Type B pancreatic cell (in vitro differentiated cells): ENCODE data around the gene VDR. TPM values are rescaled to one million over a fixed set of nuclear protein-coding genes. Genes with fewer than 3 reads are reported as not detected.

Source experiments
- DNase-seq: peaks from one replicate; pipeline ENCODE4 v3.0.0; 2021; ENCODE audit warnings: mixed read lengths; ENCODE audit not compliant: unreplicated experiment; ENCODE audit errors: extremely low spot score
- H3K27ac Mint-ChIP-seq: 2 replicates; pipeline ENCODE4 v1.8.0; 2021; ENCODE audit warnings: mild to moderate bottlenecking, mixed read lengths
- H3K27me3 Mint-ChIP-seq: 2 replicates; pipeline ENCODE4 v1.8.0; 2021; ENCODE audit warnings: mixed read lengths
- H3K36me3 Mint-ChIP-seq: 2 replicates; pipeline ENCODE4 v1.8.0; 2021; ENCODE audit warnings: mixed read lengths
- H3K4me1 Mint-ChIP-seq: one replicate; pipeline ENCODE4 v1.8.0; 2021; ENCODE audit warnings: mixed read lengths; ENCODE audit not compliant: unreplicated experiment
- H3K4me3 Mint-ChIP-seq: 2 replicates; pipeline ENCODE4 v1.8.0; 2021; ENCODE audit warnings: mild to moderate bottlenecking, mixed read lengths
- H3K9me3 Mint-ChIP-seq: 2 replicates; pipeline ENCODE4 v1.8.0; 2021; ENCODE audit warnings: mixed read lengths
- CTCF ChIP-seq: fragments of 200-600 bp; sonication (generic); conservative IDR thresholded peaks from 2 replicates; pipeline ENCODE4 v1.5.0; 2021; ENCODE audit warnings: antibody characterized with exemption, mild to moderate bottlenecking
- total RNA-seq: library from RNA; stranded (reverse); gene quantifications from 2 replicates; pipeline ENCODE4 v1.2.1, GENCODE V29; 2021; ENCODE audit warnings: low replicate concordance

Gene VDR
- total RNA-seq, 1 donor from 2014 or later: 0.77 TPM

DNA sequence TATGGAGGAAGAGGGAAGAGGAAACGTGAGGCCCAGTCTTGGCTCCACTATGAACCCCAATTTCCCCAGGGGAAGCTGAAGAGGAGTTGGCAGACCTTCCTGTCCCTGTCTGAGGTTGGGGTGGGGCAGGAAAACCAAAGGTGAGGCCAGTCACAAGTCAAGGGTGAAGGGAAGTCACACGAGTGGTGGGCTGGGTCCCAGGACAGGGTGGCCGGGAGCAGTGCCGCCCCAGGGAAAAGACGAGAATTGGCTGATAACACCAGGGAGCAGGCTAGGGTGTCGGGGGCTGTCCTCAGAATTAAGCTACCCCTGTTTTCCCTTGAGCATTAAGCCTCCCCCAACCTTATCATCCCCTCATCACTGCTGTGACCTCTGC lies 3.1 kb downstream of the VDR start:
- Mint-ChIP-seq H3K4me3 (peak overlapping the region; percentile 13), H3K36me3 (no peaks in the 10 kb centered on the region), H3K27me3 (peaks cover 69% of the 10 kb centered on the region), H3K4me1 (peaks cover 16% of the 10 kb centered on the region), H3K27ac (peak overlapping the region; percentile 67), H3K9me3 (no peaks in the 10 kb centered on the region)
- no peak for TF ChIP-seq CTCF
- DNase-seq: no peak

DNA sequence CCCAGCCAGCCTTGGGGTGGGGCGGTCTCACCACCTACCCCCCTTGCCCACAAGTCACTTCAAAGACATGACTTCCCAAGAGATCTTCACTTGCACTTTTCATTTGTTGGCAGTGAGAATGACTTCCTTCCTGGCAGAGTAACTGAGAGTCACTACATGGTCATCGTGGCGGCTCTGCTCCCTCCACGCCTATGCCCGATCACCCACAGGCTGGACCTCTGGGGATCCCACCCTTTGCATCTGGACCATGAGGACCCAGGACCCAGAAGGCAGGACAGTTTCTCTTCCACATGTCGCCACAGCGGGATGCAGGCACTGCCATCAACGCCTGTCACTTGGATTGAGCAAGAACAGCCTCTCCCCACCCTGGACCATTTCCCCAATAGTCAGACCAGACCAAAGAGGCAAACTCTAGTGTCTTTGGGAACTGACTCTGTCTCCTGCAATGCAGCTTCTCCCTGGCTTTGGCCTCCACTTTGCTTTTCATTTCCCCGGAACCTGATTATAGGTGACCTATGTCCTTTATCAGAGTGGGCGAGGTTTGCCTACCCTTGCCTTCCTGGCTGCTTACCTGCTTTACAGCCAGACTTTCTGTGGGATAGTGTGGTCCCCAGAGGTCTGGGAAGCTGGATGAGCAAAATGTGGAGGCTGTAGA lies 3.6 kb downstream of the VDR start:
- Mint-ChIP-seq H3K27ac (peak overlapping the region; percentile 73), H3K4me3 (peak overlapping the region; percentile 13), H3K4me1 (peaks cover 16% of the 10 kb centered on the region), H3K9me3 (no peaks in the 10 kb centered on the region), H3K36me3 (no peaks in the 10 kb centered on the region), H3K27me3 (peaks cover 64% of the 10 kb centered on the region)
- TF ChIP-seq CTCF: no peak
- no peak for DNase-seq

GRCh38 chr12:47900131-47901062 lies 4.4 kb downstream of the VDR start:
- no peak overlapping the region for H3K4me3 Mint-ChIP-seq
- no peak for DNase-seq
- TF ChIP-seq CTCF: no peak
- H3K36me3 Mint-ChIP-seq: no peaks in the 10 kb centered on the region
- H3K27ac Mint-ChIP-seq: peak overlapping the region; percentile 73
- no peaks in the 10 kb centered on the region for H3K9me3 Mint-ChIP-seq
- peaks cover 56% of the 10 kb centered on the region for H3K27me3 Mint-ChIP-seq
- peaks cover 16% of the 10 kb centered on the region for H3K4me1 Mint-ChIP-seq

DNA sequence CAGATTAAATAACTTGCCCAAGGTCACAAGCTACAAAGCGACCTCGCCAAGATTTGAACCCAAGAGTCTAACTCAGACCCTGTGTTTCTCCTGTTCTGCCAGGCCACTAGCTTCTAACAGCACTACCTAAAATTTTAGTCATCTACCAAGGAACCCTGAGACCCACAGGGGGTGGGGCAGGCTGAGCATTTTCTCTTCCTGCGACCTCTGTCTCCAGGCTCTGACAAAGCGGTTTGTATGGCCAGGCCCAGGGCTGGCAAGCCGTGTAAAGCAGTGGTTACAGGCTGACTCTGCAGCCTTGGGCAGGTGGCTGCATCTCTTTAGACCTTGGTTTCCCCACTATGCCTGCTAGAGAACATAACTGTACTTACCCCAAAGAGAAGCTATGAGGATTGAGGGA lies 5.3 kb downstream of the VDR start:
- DNase-seq: no peak
- no peaks in the 10 kb centered on the region for H3K9me3 Mint-ChIP-seq
- H3K27me3 Mint-ChIP-seq: peaks cover 51% of the 10 kb centered on the region
- no peak overlapping the region for H3K4me3 Mint-ChIP-seq
- TF ChIP-seq CTCF: no peak
- H3K36me3 Mint-ChIP-seq: no peaks in the 10 kb centered on the region
- no peak overlapping the region for H3K27ac Mint-ChIP-seq
- peaks cover 14% of the 10 kb centered on the region for H3K4me1 Mint-ChIP-seq

DNA sequence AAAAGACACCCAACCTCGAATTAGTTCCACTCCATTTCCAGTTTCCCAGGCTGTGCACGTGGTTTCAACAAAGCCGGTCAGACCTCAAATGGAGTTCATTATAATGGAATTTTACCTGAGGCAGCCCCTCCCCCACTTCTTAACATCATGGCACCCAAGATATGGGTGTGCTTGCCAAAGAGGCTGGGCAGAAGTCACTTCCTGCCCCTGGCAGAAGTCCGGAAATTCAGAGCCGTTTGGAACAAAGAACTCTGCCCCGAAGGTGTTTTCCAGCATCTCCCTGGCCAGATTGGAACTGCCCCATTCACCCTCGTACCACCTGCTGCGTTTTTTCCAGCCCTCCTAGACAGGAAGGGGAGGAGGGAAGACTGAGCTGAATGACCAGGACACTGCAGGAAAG lies 8.2 kb downstream of the VDR start:
- Mint-ChIP-seq H3K27me3 (peaks cover 34% of the 10 kb centered on the region), H3K4me3 (no peak overlapping the region), H3K9me3 (no peaks in the 10 kb centered on the region), H3K27ac (no peak overlapping the region), H3K36me3 (no peaks in the 10 kb centered on the region), H3K4me1 (peaks cover 9% of the 10 kb centered on the region)
- no peak for DNase-seq
- no peak for TF ChIP-seq CTCF
